Measurements from ENCODE around the gene SUSD4.

Gene SUSD4

GRCh38 chr1:223222377-223222776 is 141.6 kb downstream of the SUSD4 start:
- Histone ChIP-seq H3K9me3 (no peaks in the 10 kb centered on the region; the same call in 1 of the 2 replicates), H3K36me3 (no peaks in the 10 kb centered on the region), H3K4me3 (ENCODE audit: low read depth, low read length) (no peak overlapping the region), H3K4me1 (no peaks in the 10 kb centered on the region), H3K27me3 (peaks cover 5% of the 10 kb centered on the region; the same call in 1 of the 2 replicates)
- DNase-seq = no peak
- no peak for TF ChIP-seq CTCF (IDR thresholded peaks at IDR 0.05; ENCODE audit: low read depth, low read length)

- Histone ChIP-seq H3K27me3 (peaks cover 5% of the 10 kb centered on the region; the same call in 1 of the 2 replicates), H3K4me1 (no peaks in the 10 kb centered on the region), H3K9me3 (no peaks in the 10 kb centered on the region; the same call in 1 of the 2 replicates), H3K36me3 (no peaks in the 10 kb centered on the region), H3K4me3 (ENCODE audit: low read depth, low read length) (no peak overlapping the region)
- DNase-seq = no peak
- no peak for TF ChIP-seq CTCF (IDR thresholded peaks at IDR 0.05; ENCODE audit: low read depth, low read length)
Observed at GRCh38 chr1:223221686-223222085, 142.3 kb downstream of the SUSD4 start.

GRCh38 chr1:223219846-223220610 is 143.9 kb downstream of the SUSD4 start:
- no peak for TF ChIP-seq CTCF (IDR thresholded peaks at IDR 0.05; ENCODE audit: low read depth, low read length)
- Histone ChIP-seq H3K27me3 (peaks cover 5% of the 10 kb centered on the region; the same call in 1 of the 2 replicates), H3K4me3 (ENCODE audit: low read depth, low read length) (no peak overlapping the region), H3K4me1 (no peaks in the 10 kb centered on the region), H3K9me3 (no peaks in the 10 kb centered on the region; the same call in 1 of the 2 replicates), H3K36me3 (no peaks in the 10 kb centered on the region)
- DNase-seq = no peak

GRCh38 chr1:223219318-223219635 is 144.7 kb downstream of the SUSD4 start:
- H3K9me3 ChIP-seq = no peaks in the 10 kb centered on the region; the same call in 1 of the 2 replicates
- H3K27me3 ChIP-seq = peaks cover 5% of the 10 kb centered on the region; the same call in 1 of the 2 replicates
- no peaks in the 10 kb centered on the region for H3K4me1 ChIP-seq
- DNase-seq = no peak
- H3K36me3 ChIP-seq = no peaks in the 10 kb centered on the region
- no peak overlapping the region for H3K4me3 ChIP-seq (ENCODE audit: low read depth, low read length)
- no peak for TF ChIP-seq CTCF (IDR thresholded peaks at IDR 0.05; ENCODE audit: low read depth, low read length)

GRCh38 chr1:223217781-223218180 is 146.2 kb downstream of the SUSD4 start:
- Histone ChIP-seq H3K4me1 (no peaks in the 10 kb centered on the region), H3K4me3 (ENCODE audit: low read depth, low read length) (no peak overlapping the region), H3K27me3 (peaks cover 5% of the 10 kb centered on the region; the same call in 1 of the 2 replicates), H3K36me3 (no peaks in the 10 kb centered on the region), H3K9me3 (no peaks in the 10 kb centered on the region; the same call in 1 of the 2 replicates)
- DNase-seq = no peak
- no peak for TF ChIP-seq CTCF (IDR thresholded peaks at IDR 0.05; ENCODE audit: low read depth, low read length)

GRCh38 chr1:223216531-223217205 is 147.3 kb downstream of the SUSD4 start:
- no peaks in the 10 kb centered on the region for H3K36me3 ChIP-seq
- H3K4me1 ChIP-seq = no peaks in the 10 kb centered on the region
- no peak for DNase-seq
- H3K9me3 ChIP-seq = no peaks in the 10 kb centered on the region; the same call in 1 of the 2 replicates
- no peak for TF ChIP-seq CTCF (IDR thresholded peaks at IDR 0.05; ENCODE audit: low read depth, low read length)
- no peak overlapping the region for H3K4me3 ChIP-seq (ENCODE audit: low read depth, low read length)
- peaks cover 7% of the 10 kb centered on the region for H3K27me3 ChIP-seq
